Endothelial cell of umbilical vein (primary cell): ENCODE measurements around the gene MS4A10.

Experiments used
- CTCF ChIP-seq, 2 donors: IDR thresholded peaks; 1 replicate in 1 of 2; 2 replicates in 1 of 2; pipeline ENCODE4 v1.5.1; 2011; ENCODE audit warnings: low read length in 2 of 2, mild to moderate bottlenecking in 2 of 2, moderate library complexity in 2 of 2, control low read depth in 1 of 2, inconsistent platforms in 1 of 2, low read depth in 1 of 2; ENCODE audit not compliant: insufficient read depth in 1 of 2; ENCODE audit errors: extremely low read depth in 1 of 2
- FOS ChIP-seq: IDR thresholded peaks from 2 replicates; pipeline ENCODE4 v1.6.1; 2011; ENCODE audit warnings: mild to moderate bottlenecking, low read length, moderate library complexity, borderline replicate concordance; ENCODE audit not compliant: insufficient read depth
- MYC ChIP-seq: IDR thresholded peaks from one replicate; pipeline ENCODE4 v1.6.1; 2011; ENCODE audit warnings: mild to moderate bottlenecking, low read depth, low read length
- POLR2AphosphoS5 ChIP-seq: IDR thresholded peaks from 2 replicates; pipeline ENCODE4 v1.6.1; 2012; ENCODE audit warnings: low read depth, mild to moderate bottlenecking, control low read depth, low read length, moderate library complexity; ENCODE audit not compliant: insufficient read depth

GRCh38 chr11:60780774-60781173 is 4.4 kb upstream of the MS4A10 start:
- TF ChIP-seq CTCF (IDR thresholded peaks at IDR 0.05; ENCODE audit: extremely low read depth in 1 of 2, insufficient read depth in 1 of 2, low read depth in 1 of 2, low read length in 2 of 2) (no peak), MYC (no peak), POLR2AphosphoS5 (no peak), FOS (no peak)
